Thyroid gland (tissue), 4 donors: ENCODE data around the gene TGM1.
A peak's percentile ranks its signal among the peaks of the same experiment; 100 is the strongest.

Experiments
- POLR2A ChIP-seq, 2 donors: fragments of 450-650 bp; IDR thresholded peaks; one replicate each; pipeline ENCODE4 v1.6.1; 2017; ENCODE audit warnings: antibody characterized with exemption in 2 of 2, mild to moderate bottlenecking in 2 of 2, moderate library complexity in 1 of 2
- TF ChIP-seq, protein P1 (sequence below), 6 experiments: fragments of 200-600 bp in 3 of 6; fragments of 450-650 bp in 3 of 6; sonication (generic) in 3 of 6; IDR thresholded peaks; one replicate each; pipeline ENCODE4 v1.5.1; 2016 to 2019; ENCODE audit warnings: antibody characterized with exemption in 6 of 6, mild to moderate bottlenecking in 2 of 6, inconsistent platforms in 1 of 6, moderate library complexity in 1 of 6

DNA sequence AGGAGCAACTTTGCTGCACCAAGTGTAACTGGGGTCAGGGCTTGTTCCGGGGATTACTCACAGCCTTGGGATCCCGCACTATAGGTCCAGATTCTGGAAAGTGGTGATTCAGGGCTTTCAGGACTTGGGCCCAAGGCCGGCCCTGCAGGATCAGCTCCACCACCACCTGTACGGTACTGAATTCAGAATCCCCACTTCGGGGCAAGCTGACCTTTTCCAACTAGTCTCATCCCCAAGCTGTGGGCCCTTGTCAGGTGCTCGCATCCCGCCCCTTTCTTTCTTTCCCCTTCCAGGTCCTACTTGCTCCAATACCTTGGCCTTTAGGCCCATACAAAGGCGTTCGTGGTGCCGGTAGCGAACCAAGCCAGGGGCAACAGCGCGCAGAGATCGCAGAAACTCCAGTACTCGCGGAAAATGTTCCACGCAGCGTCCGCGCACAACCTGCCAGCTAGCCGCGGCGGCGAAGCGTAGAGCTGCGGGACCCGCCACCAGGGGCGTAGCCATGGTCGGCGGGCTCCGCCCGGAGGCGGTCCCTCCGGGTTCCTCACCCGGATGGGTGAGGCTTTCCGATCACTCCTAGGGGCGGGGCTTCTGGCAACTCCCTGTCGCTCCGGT, 21.0 kb downstream of the TGM1 start:
- TF ChIP-seq POLR2A (IDR thresholded peaks at IDR 0.05), result no peak
- TF ChIP-seq, protein P1, sequence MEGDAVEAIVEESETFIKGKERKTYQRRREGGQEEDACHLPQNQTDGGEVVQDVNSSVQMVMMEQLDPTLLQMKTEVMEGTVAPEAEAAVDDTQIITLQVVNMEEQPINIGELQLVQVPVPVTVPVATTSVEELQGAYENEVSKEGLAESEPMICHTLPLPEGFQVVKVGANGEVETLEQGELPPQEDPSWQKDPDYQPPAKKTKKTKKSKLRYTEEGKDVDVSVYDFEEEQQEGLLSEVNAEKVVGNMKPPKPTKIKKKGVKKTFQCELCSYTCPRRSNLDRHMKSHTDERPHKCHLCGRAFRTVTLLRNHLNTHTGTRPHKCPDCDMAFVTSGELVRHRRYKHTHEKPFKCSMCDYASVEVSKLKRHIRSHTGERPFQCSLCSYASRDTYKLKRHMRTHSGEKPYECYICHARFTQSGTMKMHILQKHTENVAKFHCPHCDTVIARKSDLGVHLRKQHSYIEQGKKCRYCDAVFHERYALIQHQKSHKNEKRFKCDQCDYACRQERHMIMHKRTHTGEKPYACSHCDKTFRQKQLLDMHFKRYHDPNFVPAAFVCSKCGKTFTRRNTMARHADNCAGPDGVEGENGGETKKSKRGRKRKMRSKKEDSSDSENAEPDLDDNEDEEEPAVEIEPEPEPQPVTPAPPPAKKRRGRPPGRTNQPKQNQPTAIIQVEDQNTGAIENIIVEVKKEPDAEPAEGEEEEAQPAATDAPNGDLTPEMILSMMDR (IDR thresholded peaks at IDR 0.05), result peak in 4 of 6 experiments; percentile 38 to 60 (median 54)
